ENCODE results near the gene ANKRD6. TPM values are rescaled to one million over a fixed set of nuclear protein-coding genes. Genes with fewer than 3 reads are reported as not detected.
A peak's percentile ranks its signal among the peaks of the same experiment; 100 is the strongest.

Gene ANKRD6
- total RNA-seq, 1 experiment from 2014 or later: 5.6 TPM

DNA sequence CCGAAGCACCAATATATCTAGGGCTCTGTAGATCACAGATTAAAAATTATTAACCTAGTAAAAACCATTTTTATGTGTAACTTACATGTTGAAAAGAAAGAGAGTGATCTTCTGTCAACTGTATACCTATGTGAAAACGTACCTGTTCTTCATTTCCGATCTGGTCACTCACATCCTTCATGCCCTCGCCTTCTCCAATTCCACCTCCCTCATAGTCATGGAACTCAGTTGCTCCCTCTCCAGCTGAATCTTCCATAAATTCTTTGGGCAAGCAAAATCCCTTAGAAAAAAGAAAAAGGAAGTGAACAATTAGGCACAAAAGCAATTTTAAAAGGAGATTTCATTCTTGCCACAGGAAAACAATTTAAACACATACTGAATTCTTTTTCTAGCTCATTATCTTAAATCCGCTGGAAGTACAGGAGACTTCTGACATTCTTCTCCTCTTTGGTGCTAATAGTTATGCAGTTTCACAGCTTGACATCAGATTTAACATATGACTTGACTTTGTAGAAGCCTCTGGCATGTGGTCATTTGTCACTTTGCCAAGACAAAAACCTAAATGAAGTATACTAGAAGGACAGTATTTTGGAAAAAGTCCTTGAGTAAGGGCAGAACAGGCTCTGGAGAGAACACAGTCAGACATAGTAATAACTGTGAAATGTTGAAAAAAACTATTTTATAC is 235.1 kb downstream of the ANKRD6 start:
- no CpG with 5 or more reads among the region's 5 CpGs for WGBS (ENCODE audit: extremely low coverage, insufficient read length, low lambda C conversion rate)
- H3K4me2 ChIP-seq (ENCODE audit: insufficient read depth, insufficient read length, low read length): peak overlapping the region; percentile 21

More for the DNA sequence above, 235.1 kb downstream of the ANKRD6 start:
- H4K5ac ChIP-seq (ENCODE audit: insufficient read length, low read depth, low read length): no peak overlapping the region
- no peak overlapping the region for H2BK12ac ChIP-seq (ENCODE audit: insufficient read length, low read depth, low read length)
- Mint-ChIP-seq H3K4me1 (peaks cover 25 to 32% of the 10 kb centered on the region in 2 experiments), H3K27me3 (ENCODE audit: low read depth) (no peaks in the 10 kb centered on the region), H3K27ac (peak overlapping the region; percentile 3 to 91 (median 78); a peak in 6 of 7 replicates), H3K36me3 (ENCODE audit: insufficient read depth in 1 of 3, low read depth in 3 of 3) (peaks cover 60 to 81% (median 68%) of the 10 kb centered on the region in 3 experiments), H3K9me3 (no peaks in the 10 kb centered on the region), H3K4me3 (peak overlapping the region in 1 of 2 experiments; percentile 61; a peak in 3 of 5 replicates)
- no peak overlapping the region for H2BK15ac ChIP-seq (ENCODE audit: low read depth, low read length)
- no peak overlapping the region for H3T11ph ChIP-seq (ENCODE audit: low read length)
- no peaks in the 10 kb centered on the region for H4K20me1 ChIP-seq (ENCODE audit: control insufficient read depth, insufficient read depth, insufficient read length)
- peak overlapping the region; percentile 98 for H3K27ac ChIP-seq (ENCODE audit: insufficient read length, low read depth, low read length)
- no peaks in the 10 kb centered on the region for H3K79me1 ChIP-seq (ENCODE audit: insufficient read depth, low read depth, low read length, poor library complexity, severe bottlenecking)
- DNase-seq: no peak
- H2BK5ac ChIP-seq (ENCODE audit: insufficient read length, low read length): no peak overlapping the region
- no peak overlapping the region for H2BK20ac ChIP-seq (ENCODE audit: low read depth, low read length, poor library complexity, severe bottlenecking)
- no peak overlapping the region for H2AFZ ChIP-seq (ENCODE audit: low read length)
- TF ChIP-seq, protein P1, sequence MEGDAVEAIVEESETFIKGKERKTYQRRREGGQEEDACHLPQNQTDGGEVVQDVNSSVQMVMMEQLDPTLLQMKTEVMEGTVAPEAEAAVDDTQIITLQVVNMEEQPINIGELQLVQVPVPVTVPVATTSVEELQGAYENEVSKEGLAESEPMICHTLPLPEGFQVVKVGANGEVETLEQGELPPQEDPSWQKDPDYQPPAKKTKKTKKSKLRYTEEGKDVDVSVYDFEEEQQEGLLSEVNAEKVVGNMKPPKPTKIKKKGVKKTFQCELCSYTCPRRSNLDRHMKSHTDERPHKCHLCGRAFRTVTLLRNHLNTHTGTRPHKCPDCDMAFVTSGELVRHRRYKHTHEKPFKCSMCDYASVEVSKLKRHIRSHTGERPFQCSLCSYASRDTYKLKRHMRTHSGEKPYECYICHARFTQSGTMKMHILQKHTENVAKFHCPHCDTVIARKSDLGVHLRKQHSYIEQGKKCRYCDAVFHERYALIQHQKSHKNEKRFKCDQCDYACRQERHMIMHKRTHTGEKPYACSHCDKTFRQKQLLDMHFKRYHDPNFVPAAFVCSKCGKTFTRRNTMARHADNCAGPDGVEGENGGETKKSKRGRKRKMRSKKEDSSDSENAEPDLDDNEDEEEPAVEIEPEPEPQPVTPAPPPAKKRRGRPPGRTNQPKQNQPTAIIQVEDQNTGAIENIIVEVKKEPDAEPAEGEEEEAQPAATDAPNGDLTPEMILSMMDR (conservative IDR thresholded peaks at IDR 0.05): no peak
- no peak overlapping the region for H3K14ac ChIP-seq (ENCODE audit: insufficient read depth, low read length)
- H3K27me3 ChIP-seq (ENCODE audit: insufficient read depth, low read length): no peaks in the 10 kb centered on the region
- no peak overlapping the region for H4K8ac ChIP-seq (replicated peaks; ENCODE audit: insufficient read length, low read depth, low read length)
- no peak overlapping the region for H3K18ac ChIP-seq (ENCODE audit: insufficient read length, low read depth, low read length)
- H3K23me2 ChIP-seq (ENCODE audit: insufficient read length, low read depth, low read length, poor library complexity, severe bottlenecking): no peaks in the 10 kb centered on the region
- H4K91ac ChIP-seq (ENCODE audit: insufficient read length, low read depth, low read length): no peak overlapping the region
- H3K23ac ChIP-seq (ENCODE audit: insufficient read length, low read depth, low read length): no peak overlapping the region
- H3K56ac ChIP-seq (ENCODE audit: insufficient read length, low read depth, low read length): no peak overlapping the region
- H3K4me1 ChIP-seq (ENCODE audit: insufficient read depth, low read length): peaks cover 8% of the 10 kb centered on the region
- no peak overlapping the region for H2BK120ac ChIP-seq (ENCODE audit: low read depth, low read length, poor library complexity, severe bottlenecking)
- H3K9me3 ChIP-seq (ENCODE audit: control insufficient read depth, low read depth, low read length): no peaks in the 10 kb centered on the region
- no peak overlapping the region for H2AK5ac ChIP-seq (ENCODE audit: insufficient read length, low read length)
- H3K79me2 ChIP-seq (ENCODE audit: insufficient read depth, low read length): no peaks in the 10 kb centered on the region
- no peak overlapping the region for H3K4ac ChIP-seq (ENCODE audit: low read depth, low read length)
- H3K9ac ChIP-seq (ENCODE audit: extremely low read depth, insufficient read length, low read length): no peak overlapping the region
